ENCODE measurements around the gene IRX4.

Gene IRX4

GRCh38 chr5:1897386-1897785 is 14.7 kb upstream of the IRX4 start:
- Histone ChIP-seq H3K27me3 (ENCODE audit: control insufficient read depth in 1 of 2, insufficient read depth in 2 of 2, low read length in 2 of 2) (peaks cover 0 to 3% of the 10 kb centered on the region in 2 donors), H3K9me3 (ENCODE audit: low read length) (no peaks in the 10 kb centered on the region), H3K9ac (ENCODE audit: low read length) (no peak overlapping the region), H3K36me3 (ENCODE audit: insufficient read depth, low read length) (no peaks in the 10 kb centered on the region), H3K4me3 (ENCODE audit: low read depth in 1 of 2, low read length in 2 of 2) (no peak overlapping the region), H3K4me1 (ENCODE audit: insufficient read depth, low read length) (no peaks in the 10 kb centered on the region), H3K27ac (ENCODE audit: low read depth, low read length) (no peak overlapping the region)

- Histone ChIP-seq H3K4me3 (ENCODE audit: low read depth in 1 of 2, low read length in 2 of 2) (no peak overlapping the region), H3K9me3 (ENCODE audit: low read length) (no peaks in the 10 kb centered on the region), H3K4me1 (ENCODE audit: insufficient read depth, low read length) (no peaks in the 10 kb centered on the region), H3K27ac (ENCODE audit: low read depth, low read length) (no peak overlapping the region), H3K27me3 (ENCODE audit: control insufficient read depth in 1 of 2, insufficient read depth in 2 of 2, low read length in 2 of 2) (peaks cover 0 to 3% of the 10 kb centered on the region in 2 donors), H3K9ac (ENCODE audit: low read length) (no peak overlapping the region), H3K36me3 (ENCODE audit: insufficient read depth, low read length) (no peaks in the 10 kb centered on the region)
Observed at GRCh38 chr5:1896602-1897376, 14.1 kb upstream of the IRX4 start.

- H3K4me3 ChIP-seq (ENCODE audit: low read depth in 1 of 2, low read length in 2 of 2) = no peak overlapping the region
- H3K9me3 ChIP-seq (ENCODE audit: low read length) = no peaks in the 10 kb centered on the region
- no peak overlapping the region for H3K9ac ChIP-seq (ENCODE audit: low read length)
- no peaks in the 10 kb centered on the region for H3K36me3 ChIP-seq (ENCODE audit: insufficient read depth, low read length)
- H3K27ac ChIP-seq (ENCODE audit: low read depth, low read length) = no peak overlapping the region
- no peaks in the 10 kb centered on the region for H3K4me1 ChIP-seq (ENCODE audit: insufficient read depth, low read length)
- H3K27me3 ChIP-seq (ENCODE audit: control insufficient read depth in 1 of 2, insufficient read depth in 2 of 2, low read length in 2 of 2) = peaks cover 0 to 3% of the 10 kb centered on the region in 2 donors
Observed at GRCh38 chr5:1895739-1896420, 13.2 kb upstream of the IRX4 start.

GRCh38 chr5:1894243-1894642 is 11.5 kb upstream of the IRX4 start:
- H3K36me3 ChIP-seq (ENCODE audit: insufficient read depth, low read length) = no peaks in the 10 kb centered on the region
- no peak overlapping the region for H3K9ac ChIP-seq (ENCODE audit: low read length)
- no peaks in the 10 kb centered on the region for H3K9me3 ChIP-seq (ENCODE audit: low read length)
- H3K4me3 ChIP-seq (ENCODE audit: low read depth in 1 of 2, low read length in 2 of 2) = no peak overlapping the region
- peaks cover 0 to 10% of the 10 kb centered on the region in 2 donors for H3K27me3 ChIP-seq (ENCODE audit: control insufficient read depth in 1 of 2, insufficient read depth in 2 of 2, low read length in 2 of 2)
- H3K27ac ChIP-seq (ENCODE audit: low read depth, low read length) = no peak overlapping the region
- no peaks in the 10 kb centered on the region for H3K4me1 ChIP-seq (ENCODE audit: insufficient read depth, low read length)

- Histone ChIP-seq H3K4me1 (ENCODE audit: insufficient read depth, low read length) (no peaks in the 10 kb centered on the region), H3K9me3 (ENCODE audit: low read length) (no peaks in the 10 kb centered on the region), H3K9ac (ENCODE audit: low read length) (no peak overlapping the region), H3K27ac (ENCODE audit: low read depth, low read length) (no peak overlapping the region), H3K4me3 (ENCODE audit: low read depth in 1 of 2, low read length in 2 of 2) (no peak overlapping the region), H3K27me3 (ENCODE audit: control insufficient read depth in 1 of 2, insufficient read depth in 2 of 2, low read length in 2 of 2) (peaks cover 0 to 10% of the 10 kb centered on the region in 2 donors), H3K36me3 (ENCODE audit: insufficient read depth, low read length) (no peaks in the 10 kb centered on the region)
Observed at GRCh38 chr5:1893754-1894153, 11.0 kb upstream of the IRX4 start.

- Histone ChIP-seq H3K4me1 (ENCODE audit: insufficient read depth, low read length) (no peaks in the 10 kb centered on the region), H3K9me3 (ENCODE audit: low read length) (no peaks in the 10 kb centered on the region), H3K9ac (ENCODE audit: low read length) (no peak overlapping the region), H3K4me3 (ENCODE audit: low read depth in 1 of 2, low read length in 2 of 2) (no peak overlapping the region), H3K27ac (ENCODE audit: low read depth, low read length) (no peak overlapping the region), H3K27me3 (ENCODE audit: control insufficient read depth in 1 of 2, insufficient read depth in 2 of 2, low read length in 2 of 2) (peaks cover 0 to 15% of the 10 kb centered on the region in 2 donors), H3K36me3 (ENCODE audit: insufficient read depth, low read length) (no peaks in the 10 kb centered on the region)
Observed at GRCh38 chr5:1892685-1893445, 10.1 kb upstream of the IRX4 start.

GRCh38 chr5:1892211-1892610 is 9.5 kb upstream of the IRX4 start:
- Histone ChIP-seq H3K27ac (ENCODE audit: low read depth, low read length) (no peak overlapping the region), H3K36me3 (ENCODE audit: insufficient read depth, low read length) (no peaks in the 10 kb centered on the region), H3K27me3 (ENCODE audit: control insufficient read depth in 1 of 2, insufficient read depth in 2 of 2, low read length in 2 of 2) (peaks cover 0 to 22% of the 10 kb centered on the region in 2 donors), H3K4me1 (ENCODE audit: insufficient read depth, low read length) (no peaks in the 10 kb centered on the region), H3K9me3 (ENCODE audit: low read length) (no peaks in the 10 kb centered on the region), H3K4me3 (ENCODE audit: low read depth in 1 of 2, low read length in 2 of 2) (no peak overlapping the region), H3K9ac (ENCODE audit: low read length) (no peak overlapping the region)

- Histone ChIP-seq H3K36me3 (ENCODE audit: insufficient read depth, low read length) (no peaks in the 10 kb centered on the region), H3K27ac (ENCODE audit: low read depth, low read length) (no peak overlapping the region), H3K4me3 (ENCODE audit: low read depth in 1 of 2, low read length in 2 of 2) (no peak overlapping the region), H3K9me3 (ENCODE audit: low read length) (no peaks in the 10 kb centered on the region), H3K9ac (ENCODE audit: low read length) (no peak overlapping the region), H3K4me1 (ENCODE audit: insufficient read depth, low read length) (no peaks in the 10 kb centered on the region), H3K27me3 (ENCODE audit: control insufficient read depth in 1 of 2, insufficient read depth in 2 of 2, low read length in 2 of 2) (peaks cover 0 to 27% of the 10 kb centered on the region in 2 donors)
Observed at GRCh38 chr5:1891391-1891790, 8.7 kb upstream of the IRX4 start.

- Histone ChIP-seq H3K4me1 (ENCODE audit: insufficient read depth, low read length) (no peaks in the 10 kb centered on the region), H3K27ac (ENCODE audit: low read depth, low read length) (no peak overlapping the region), H3K4me3 (ENCODE audit: low read depth in 1 of 2, low read length in 2 of 2) (no peak overlapping the region), H3K27me3 (ENCODE audit: control insufficient read depth in 1 of 2, insufficient read depth in 2 of 2, low read length in 2 of 2) (peaks cover 0 to 35% of the 10 kb centered on the region in 2 donors), H3K9me3 (ENCODE audit: low read length) (no peaks in the 10 kb centered on the region), H3K36me3 (ENCODE audit: insufficient read depth, low read length) (no peaks in the 10 kb centered on the region), H3K9ac (ENCODE audit: low read length) (no peak overlapping the region)
Observed at GRCh38 chr5:1890296-1890695, 7.6 kb upstream of the IRX4 start.

GRCh38 chr5:1889321-1890065 is 6.8 kb upstream of the IRX4 start:
- Histone ChIP-seq H3K9ac (ENCODE audit: low read length) (no peak overlapping the region), H3K4me1 (ENCODE audit: insufficient read depth, low read length) (no peaks in the 10 kb centered on the region), H3K4me3 (ENCODE audit: low read depth in 1 of 2, low read length in 2 of 2) (no peak overlapping the region), H3K27me3 (ENCODE audit: control insufficient read depth in 1 of 2, insufficient read depth in 2 of 2, low read length in 2 of 2) (peaks cover 0 to 42% of the 10 kb centered on the region in 2 donors), H3K36me3 (ENCODE audit: insufficient read depth, low read length) (no peaks in the 10 kb centered on the region), H3K27ac (ENCODE audit: low read depth, low read length) (no peak overlapping the region), H3K9me3 (ENCODE audit: low read length) (no peaks in the 10 kb centered on the region)
